Urothelium cell line (cell line): Measurements from ENCODE around the gene SELENBP1.
"Not testable (repeated sequence)": the region's sequence is repeated elsewhere in the genome, so short reads cannot be mapped to it uniquely, and the experiment has no call there.

Experiments
- DNase-seq: peaks from one replicate; pipeline ENCODE4 v3.0.0; 2011; ENCODE audit warnings: low spot score, mixed read lengths
- FAIRE-seq: peaks from 2 replicates; lab custom pipeline; 2011; peaks lifted over from hg19 to GRCh38; lab: Jason Lieb, UNC

SELENBP1 gene

DNA sequence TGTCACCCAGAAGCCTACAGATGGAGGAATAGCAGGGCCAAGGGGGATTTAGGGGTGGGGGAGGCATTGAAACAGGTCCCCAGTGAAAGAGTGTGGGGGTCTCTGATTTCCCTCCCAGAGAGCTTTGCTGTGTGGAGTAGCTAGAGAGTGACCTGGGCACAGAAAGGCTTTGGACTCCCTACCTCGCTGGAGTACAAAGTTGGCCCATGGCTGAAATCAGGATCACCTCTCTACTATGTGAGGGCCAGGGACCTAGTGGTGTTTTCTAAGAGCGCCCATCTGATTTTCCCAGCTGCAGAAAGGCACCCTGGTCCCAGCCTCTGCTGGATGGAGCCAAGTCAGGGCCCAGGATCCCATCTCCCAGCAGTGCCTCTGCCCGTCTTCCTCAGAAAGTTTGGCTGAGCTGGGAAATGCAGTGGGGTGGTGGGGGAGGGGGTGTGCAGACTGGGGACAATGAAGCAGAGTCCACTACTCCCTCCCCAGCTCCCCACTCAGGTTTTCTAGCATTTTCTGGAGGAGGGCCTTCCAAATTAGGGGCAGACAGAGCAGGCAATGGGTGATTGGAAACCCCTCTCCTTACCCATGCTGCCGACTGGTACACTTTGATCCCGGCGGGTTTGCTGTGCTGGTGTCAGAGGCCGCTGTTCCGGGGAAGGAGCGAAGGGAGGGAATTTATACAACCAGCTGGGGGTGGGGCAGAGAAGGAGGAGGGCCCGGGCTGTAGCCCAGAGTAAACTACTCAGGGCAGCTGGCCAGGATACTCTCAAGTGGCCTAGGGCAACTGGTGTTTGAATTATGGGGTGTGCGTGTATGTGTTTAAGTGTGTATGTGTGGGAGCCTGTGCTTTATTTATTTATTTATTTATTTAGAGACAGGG is at the start of gene SELENBP1:
SELENBP1 (minus strand) TSS at position 648 of the 877 bp plus-strand sequence; CDS start at position 584, 64 bp downstream.
- no peak for FAIRE-seq
- DNase-seq, result no peak

DNA sequence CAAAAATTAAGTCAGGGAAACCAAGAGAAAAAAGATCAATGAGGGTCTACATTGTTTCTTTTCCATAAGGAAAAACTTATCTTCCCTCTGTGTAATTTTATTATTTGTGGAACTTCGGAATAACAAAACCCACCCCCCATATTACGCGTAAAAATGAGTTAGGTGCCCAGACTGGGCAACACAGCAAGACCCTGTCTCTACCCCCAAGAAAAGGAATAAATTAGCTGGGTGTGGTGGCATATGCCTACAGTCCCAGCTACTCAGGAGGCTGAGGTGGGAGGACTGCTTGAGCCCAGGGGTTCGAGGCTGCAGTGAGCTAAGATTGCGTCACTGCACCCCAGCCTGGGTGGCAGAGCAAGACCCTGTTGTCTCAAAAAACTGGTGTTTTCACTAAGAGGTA is 47.3 kb upstream of the SELENBP1 start:
- DNase-seq (no peak), FAIRE-seq (no peak)

DNA sequence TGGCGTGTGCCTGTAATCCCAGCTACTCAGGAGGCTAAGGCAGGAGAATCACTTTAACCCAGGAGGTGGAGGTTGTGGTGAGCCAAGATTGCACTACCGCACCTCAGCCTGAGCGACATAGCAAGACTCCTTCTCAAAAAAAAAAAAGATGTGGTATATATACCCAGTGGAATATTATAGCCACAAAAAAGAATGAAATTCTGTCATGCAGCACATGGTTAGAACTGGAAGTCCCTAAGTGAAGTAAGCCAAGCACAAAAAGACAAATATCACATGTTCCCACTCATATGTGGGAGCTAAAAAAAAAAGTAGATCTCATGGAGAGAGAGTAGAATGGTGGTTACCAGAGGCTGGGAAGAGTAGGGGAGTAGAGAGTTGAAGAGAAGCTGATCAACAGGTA is 45.6 kb upstream of the SELENBP1 start:
- FAIRE-seq (no peak), DNase-seq (no peak)

DNA sequence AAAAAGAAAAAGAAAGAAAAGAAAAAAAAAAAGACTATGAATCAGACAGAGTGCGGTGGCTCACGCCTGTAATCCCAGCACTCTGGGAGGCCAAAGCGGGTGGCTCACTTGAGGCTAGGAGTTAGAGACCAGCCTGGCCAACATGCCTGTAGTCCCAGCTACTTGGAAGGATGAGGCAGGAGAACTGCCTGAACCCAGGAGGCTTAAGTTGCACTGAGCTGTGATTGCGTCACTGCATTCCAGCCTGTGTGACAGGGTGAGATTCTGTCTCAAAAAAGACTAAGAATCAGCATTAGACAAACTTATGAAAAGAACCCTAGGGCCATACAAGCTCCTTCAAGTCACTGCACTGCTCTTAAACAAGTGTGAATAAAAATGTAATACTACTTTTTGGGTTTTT is 43.7 kb upstream of the SELENBP1 start:
- FAIRE-seq (no peak), DNase-seq (no peak)

DNA sequence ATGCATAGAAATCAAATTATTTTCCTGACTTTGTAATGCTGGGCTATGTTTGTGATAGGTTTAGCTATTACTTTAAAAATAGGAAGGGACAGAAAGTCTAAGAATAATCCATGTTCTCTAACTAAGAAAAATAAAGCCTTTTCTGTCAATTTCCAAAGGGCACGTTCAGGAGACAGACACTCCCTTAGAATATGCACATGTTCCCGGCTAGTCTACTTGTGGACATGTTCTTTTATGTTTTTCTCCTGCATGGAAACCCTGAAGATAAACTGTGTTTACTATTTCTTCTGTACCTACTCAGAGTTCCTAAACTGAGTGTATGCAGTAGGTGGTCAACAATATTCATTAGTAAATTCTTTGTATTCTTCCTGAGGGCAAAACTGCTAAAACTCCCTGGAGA is 39.4 kb upstream of the SELENBP1 start:
- FAIRE-seq (no peak), DNase-seq (no peak)

DNA sequence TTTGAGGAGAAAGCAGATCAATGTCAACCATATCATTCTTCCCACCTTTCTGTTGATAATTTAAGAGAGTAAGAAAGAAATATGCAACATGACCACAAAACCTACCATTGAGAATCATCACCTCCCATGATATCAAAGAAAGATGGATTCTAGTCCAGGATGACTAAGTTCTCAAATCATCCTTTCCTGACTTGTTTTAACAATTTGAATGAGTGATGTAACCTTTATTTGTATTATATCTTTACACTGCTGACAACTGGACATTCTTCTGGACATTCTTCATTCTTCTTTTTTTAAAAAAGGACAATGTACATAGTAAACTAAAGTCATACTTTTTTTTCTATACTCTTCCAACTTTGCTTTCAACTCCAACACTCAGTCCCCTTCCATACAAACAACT is 36.4 kb upstream of the SELENBP1 start:
- no peak for FAIRE-seq

DNA sequence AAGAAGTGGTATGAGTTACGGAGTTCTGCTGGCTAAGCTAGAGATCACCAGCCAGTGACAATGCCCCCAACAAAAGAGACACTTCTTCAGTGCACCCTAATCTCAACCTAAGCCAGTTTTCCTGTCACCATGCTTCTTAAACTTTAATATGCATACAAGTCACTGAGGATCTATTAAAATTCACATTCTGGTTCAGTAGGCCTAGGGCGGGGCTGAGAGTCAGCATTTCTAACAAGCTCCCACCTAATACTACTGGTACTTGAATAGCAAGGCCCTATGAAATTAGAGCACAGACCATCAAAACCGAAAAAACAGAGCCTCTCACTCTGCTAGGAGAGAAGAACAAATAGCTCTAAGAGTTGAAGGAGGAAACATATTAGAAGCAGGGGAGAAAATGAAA is 34.8 kb upstream of the SELENBP1 start:
- FAIRE-seq, result no peak
- no peak for DNase-seq

More for the DNA sequence above, 36.4 kb upstream of the SELENBP1 start:
- DNase-seq, result no peak

DNA sequence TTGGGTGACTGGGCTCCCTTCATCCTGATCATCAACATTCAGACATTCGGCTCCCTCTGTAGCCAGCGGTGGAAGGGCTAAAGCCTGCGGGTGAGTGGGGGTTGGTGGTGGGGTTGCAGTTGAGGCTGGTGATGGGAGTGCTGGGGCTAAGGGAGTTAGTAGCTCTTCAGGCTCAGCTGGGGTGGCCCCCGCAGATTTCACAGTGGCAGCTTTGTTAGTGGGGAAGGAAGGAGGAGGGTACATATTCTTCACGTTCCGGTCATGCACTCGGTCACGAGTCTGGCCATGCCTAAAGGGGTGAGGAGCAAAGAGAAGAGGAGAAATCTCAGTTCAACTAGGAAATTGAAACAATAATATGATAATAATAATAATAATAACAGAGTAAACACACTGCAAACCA is 33.7 kb upstream of the SELENBP1 start:
- FAIRE-seq (no peak), DNase-seq (no peak)

DNA sequence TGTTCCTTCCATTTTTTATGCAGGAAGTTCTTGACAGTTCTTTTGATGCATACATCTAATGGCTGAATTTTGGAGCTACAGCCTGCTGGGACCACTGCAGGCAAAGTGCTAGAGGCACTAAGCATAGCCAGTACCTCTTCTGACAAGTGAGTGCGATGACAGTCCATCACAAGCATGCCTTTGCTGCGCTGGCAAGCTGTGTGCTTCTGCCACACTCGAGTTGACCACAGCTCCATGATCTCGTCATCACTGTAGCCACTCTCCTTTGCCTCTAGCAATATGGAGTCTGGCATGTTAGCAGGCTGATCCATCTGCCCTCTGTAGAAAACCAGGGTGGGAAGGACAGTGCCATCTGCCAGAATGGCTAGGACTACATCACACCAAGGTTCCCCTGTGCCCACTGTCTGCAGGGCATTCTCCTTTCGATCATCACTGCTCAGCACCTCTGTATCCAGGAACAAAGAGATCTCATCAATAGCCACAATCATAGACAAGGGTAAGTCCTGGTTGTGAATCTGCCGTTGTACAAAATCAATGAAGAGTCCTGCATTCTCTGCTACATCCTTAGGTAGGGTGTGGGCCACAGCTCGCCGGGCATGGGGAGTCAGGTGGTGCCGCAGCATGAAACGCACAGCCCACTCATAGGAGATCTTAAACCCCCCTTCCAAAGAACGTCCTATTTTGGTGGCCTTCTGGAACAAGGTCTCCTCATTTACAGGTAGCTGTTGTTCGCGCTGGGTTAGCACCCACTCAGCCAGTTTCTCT is 32.9 kb upstream of the SELENBP1 start:
- DNase-seq (no peak), FAIRE-seq (no peak)

DNA sequence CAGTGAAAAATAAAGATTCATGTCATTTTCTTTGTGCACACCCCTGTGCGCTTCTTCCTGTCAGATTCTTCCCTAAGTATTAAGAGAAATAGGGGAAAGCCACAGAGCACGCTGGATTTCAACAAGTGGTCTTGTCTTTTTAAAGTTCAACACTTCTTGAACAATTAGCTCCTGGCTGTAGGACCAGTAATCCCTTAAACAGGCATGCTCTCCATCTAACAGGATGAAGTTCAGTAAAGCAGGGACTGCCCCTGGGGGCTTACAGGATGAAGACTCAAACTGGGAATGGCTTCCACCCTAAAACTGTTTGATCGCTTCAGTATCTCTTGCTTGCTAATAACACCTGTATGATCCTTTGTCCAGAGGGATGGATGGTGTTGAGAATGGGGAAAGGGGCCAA is 31.1 kb upstream of the SELENBP1 start:
- no peak for FAIRE-seq

DNA sequence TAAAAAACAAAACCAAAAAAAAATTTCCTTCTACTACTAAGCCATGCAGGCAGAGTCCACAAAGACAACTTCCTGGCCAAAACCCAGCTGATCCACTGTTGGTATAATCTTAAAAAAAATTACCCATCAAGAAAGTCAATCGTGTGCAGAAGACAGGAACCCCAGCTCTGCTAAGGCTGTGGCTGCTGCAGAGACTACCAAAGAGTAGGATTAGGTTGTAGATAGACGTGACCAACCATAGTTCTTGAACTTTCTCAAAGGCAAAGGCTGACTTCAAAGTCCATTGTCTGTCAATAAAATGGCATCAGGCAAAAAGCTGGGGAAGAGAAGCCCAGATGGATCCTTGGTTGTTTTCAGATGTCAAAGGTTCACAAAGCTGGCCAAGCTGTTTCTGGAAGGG is 30.3 kb upstream of the SELENBP1 start:
- DNase-seq (no peak), FAIRE-seq (no peak)

More for the DNA sequence above, 31.1 kb upstream of the SELENBP1 start:
- DNase-seq, result no peak

DNA sequence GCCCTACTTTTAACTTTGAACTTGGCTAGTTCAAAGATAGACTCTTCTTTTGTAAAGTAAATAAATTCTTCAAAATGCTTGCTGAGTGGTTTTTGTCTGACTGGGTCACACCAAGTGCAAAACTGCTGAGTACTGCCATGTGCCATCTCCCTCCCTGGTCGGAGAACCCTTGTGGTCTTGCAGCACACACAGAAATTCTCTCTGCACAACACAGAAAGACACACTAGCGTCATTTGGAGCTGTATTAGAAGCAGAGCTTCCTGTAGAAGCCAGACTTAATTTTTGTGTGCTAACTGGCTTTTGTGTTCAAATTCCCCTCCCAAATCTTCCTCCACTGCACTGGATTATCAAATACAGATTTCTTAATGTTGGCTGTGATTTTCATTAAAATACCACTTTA is 29.4 kb upstream of the SELENBP1 start:
- DNase-seq (no peak), FAIRE-seq (no peak)

DNA sequence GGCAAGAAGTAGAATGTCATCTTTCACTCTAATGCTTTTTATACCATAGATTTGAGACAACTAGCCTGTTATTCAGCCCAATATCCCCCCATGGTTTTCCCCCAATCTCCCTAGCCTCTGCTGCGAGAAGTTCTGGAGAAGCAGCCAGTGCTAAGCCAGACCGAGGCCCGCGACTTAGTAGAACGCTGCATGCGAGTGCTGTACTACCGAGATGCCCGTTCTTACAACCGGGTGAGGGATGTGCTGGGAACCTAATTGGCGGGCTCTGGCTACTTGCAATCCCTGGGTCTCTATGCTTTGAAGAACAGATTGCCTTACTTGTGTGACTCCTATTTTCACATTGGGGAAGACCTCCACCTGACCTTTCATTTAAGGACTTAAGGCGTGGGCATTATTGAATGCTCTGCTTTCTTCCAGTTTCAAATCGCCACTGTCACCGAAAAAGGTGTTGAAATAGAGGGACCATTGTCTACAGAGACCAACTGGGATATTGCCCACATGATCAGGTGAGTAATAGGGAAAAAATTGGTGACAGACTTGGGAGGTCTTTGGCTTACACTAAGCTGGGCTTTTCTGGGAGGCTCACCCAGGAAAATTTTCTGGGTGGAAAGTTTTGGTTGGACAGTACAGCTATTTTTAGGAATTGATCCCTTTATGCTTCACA is 28.8 kb upstream of the SELENBP1 start:
- FAIRE-seq (no peak), DNase-seq (no peak)

DNA sequence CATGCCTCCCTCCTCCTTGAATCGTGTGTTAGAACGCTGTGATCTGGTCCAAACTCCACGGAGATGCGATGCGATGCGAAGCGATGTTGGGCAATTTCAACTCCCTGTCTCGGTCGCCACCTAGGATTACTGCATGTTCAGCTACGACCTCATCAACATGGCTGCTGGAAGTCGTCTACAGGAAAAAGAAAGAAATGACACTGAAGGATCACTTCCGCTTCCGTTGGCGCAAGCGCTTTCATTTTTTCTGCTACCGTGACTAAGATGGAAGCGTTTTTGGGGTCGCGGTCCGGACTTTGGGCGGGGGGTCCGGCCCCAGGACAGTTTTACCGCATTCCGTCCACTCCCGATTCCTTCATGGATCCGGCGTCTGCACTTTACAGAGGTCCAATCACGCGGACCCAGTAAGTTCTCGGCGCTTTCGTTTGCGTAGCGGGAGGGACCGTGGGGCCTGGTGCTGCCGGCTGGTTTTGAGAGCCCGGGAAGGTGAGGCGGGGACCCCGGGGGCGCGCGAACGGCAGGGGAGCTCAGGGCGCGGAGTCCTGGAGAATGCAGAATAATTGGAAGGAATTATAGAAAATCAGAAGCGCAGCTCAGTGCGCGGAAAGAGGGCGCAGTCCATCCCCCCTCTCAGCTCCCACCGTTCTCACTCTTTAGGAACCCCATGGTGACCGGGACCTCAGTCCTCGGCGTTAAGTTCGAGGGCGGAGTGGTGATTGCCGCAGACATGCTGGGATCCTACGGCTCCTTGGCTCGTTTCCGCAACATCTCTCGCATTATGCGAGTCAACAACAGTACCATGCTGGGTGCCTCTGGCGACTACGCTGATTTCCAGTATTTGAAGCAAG is 27.0 kb upstream of the SELENBP1 start, which contains the start of gene PSMB4:
PSMB4 (plus strand) TSS at position 250 of the 848 bp plus-strand sequence; CDS start at position 265, 15 bp downstream.
- DNase-seq (peak; percentile 86), FAIRE-seq (peak; percentile 70)

DNA sequence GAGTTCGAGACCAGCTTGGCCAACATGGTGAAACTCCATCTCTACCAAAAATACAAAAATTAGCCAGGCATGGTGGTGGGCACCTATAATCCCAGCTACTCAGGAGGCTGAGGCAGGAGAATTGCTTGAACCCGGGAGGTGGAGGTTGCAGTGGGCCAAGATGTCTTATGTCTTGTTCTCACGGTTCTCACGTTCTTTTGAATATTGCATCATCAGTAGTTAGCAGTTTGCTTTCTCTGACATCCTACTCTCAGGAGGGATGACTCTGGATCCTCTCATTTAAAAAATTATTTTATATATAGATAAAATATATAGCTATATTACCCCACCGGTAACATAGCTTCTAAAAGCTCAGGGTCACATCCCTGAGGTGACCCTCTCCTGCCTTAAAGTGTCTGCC is 23.8 kb upstream of the SELENBP1 start:
- FAIRE-seq, result not testable (repeated sequence)

DNA sequence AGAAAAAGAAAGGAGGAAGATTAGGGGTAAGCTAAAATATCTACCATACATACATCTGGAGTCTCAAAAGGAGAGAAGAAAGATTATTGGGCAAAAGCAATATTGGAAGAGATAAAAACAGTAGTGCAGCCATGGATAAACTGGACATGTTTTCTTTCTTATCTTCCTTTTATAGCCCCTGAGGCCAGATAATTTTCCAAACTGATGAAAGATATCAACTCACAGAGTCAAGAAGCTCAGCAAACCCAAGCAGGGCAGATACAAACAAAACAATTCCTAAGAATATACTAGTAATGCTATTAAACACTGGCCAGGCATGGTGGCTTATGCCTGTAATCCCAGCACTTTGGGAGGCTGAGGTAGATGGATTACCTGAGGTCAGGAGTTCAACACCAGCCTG is 21.1 kb upstream of the SELENBP1 start:
- no peak for DNase-seq
- no peak for FAIRE-seq

More for the DNA sequence above, 23.8 kb upstream of the SELENBP1 start:
- DNase-seq, result not testable (repeated sequence)

DNA sequence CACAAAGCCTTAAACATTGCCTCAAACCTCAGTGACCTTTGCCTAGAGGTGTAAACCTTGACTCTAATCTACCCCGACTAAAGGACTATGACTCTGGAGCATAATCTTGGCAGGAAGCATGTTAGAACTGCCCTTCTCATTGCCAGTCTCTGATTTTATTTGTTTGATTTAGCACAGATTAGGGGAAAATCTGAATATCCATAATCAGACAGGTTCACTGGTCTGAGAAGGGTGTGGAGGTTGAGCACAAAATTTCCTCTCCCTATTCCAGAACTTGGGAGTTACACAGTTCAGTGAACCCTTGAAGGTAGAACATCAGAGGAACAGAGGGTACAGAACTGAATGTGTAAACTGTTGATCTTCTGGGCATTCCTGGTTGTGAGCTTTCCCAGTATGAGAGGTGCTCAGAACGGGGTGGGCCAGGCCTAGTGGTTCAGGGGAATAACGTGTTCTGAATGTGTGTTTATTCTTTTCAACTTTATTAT is 18.6 kb upstream of the SELENBP1 start:
- FAIRE-seq (no peak), DNase-seq (no peak)

DNA sequence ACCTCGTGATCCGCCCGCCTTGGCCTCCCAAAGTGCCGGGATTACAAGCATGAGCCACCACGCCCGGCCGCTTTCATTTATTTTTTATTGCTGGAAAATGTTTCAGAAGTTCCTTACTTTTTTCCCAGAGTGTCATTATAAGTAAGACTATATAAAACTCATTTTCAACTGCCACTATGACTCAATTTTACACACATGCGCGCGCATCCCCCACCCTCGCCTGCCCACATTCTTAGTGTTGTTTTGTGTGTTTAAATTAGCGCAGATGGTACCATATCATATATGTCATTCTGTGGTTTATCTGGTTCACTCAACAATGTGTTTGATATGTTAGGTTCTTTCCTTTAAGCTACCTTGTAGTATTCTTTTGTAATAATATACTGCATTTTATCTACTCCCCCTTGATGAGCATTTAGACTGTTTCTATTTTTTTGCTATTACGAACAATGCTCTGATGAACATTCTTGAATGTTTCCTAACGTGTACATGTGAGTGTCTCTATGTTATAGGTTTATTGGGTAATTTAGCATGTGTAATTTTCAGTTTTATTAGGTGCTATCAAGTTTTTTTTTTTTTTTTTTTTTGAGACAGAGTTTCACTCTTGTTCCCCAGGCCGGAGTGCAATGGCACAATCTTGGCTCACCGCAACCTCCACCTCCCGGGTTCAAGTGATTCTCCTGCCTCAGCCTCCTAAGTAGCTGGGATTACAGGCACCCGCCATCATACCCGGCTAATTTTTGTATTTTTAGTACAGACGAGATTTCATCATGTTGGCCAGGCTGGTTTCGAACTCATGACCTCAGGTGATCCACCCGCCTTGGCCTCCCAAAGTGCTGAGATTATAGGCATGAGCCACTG is 17.9 kb upstream of the SELENBP1 start:
- not testable (repeated sequence) for DNase-seq, FAIRE-seq

DNA sequence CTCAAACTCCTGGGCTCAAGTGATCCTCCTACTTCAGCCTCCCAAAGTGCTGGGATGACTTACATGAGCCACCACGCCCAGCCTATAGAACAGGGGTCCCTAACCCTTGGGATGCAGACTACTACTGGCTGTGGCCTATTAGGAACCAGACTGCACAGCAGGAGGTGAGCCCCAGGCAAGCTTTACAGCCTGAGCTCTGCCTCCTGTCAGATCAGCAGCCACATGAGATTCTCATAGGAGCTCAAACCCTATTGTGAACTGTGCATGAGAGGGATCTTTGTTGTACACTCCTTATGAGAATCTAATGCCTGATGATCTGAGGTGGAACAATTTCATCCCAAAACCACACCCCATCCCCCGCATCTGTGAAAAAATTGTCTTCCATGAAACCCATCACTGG is 13.5 kb upstream of the SELENBP1 start:
- DNase-seq (no peak), FAIRE-seq (no peak)
